SK-N-SH (cell line): ENCODE data around the gene TNFRSF11A. TPM values are rescaled to one million over a fixed set of nuclear protein-coding genes. Genes with fewer than 3 reads are reported as not detected.

Experiments used
- CTCF ChIA-PET: fragments of 300-600, 350-600 bp; formaldehyde crosslinking; extraction: SDS; loops from one replicate; lab custom pipeline; 2021; lab: Yijun Ruan, JAX
- POLR2A ChIA-PET: fragments of 350-600 bp; sonication (Branson Sonifier 250); formaldehyde crosslinking; extraction: SDS; loops from one replicate; lab custom pipeline; 2020; ENCODE audit warnings: antibody characterized with exemption, inconsistent platforms; lab: Yijun Ruan, JAX
- DNase-seq: peaks from one replicate; pipeline ENCODE4 v3.0.0; 2012
- H2AFZ ChIP-seq: fragments of 200-600 bp; sonication (generic); 2 replicates; pipeline ENCODE4 v1.8.1; 2016; ENCODE audit warnings: antibody characterized with exemption, mild to moderate bottlenecking, low read depth
- H3F3A ChIP-seq: fragments of 200-600 bp; sonication (generic); replicated peaks from 2 replicates; pipeline ENCODE3; 2016; ENCODE audit warnings: antibody characterized with exemption, mild to moderate bottlenecking; ENCODE audit not compliant: insufficient read depth
- H3K27ac ChIP-seq, 2 experiments: fragments of 200-500 bp in 1 of 2; fragments of 200-600 bp in 1 of 2; sonication (Bioruptor generic) in 1 of 2; sonication (generic), shearing (Covaris generic) in 1 of 2; 2 replicates each; pipeline versions ENCODE4 v1.5.1 to v1.6.1; 2014 to 2016; ENCODE audit warnings: low read depth in 2 of 2, inconsistent platforms in 1 of 2, low read length in 1 of 2, mild to moderate bottlenecking in 1 of 2, mixed read lengths in 1 of 2
- H3K27me3 ChIP-seq: fragments of 200-600 bp; sonication (generic), shearing (Covaris generic); 2 replicates; pipeline ENCODE4 v1.6.1; 2016; ENCODE audit warnings: mixed run types; ENCODE audit not compliant: insufficient read depth
- H3K36me3 ChIP-seq, 2 experiments: fragments of 200-500 bp in 1 of 2; fragments of 200-600 bp in 1 of 2; sonication (Bioruptor generic) in 1 of 2; sonication (generic) in 1 of 2; replicated peaks in 1 of 2; 2 replicates each; pipeline versions ENCODE3 to v1.5.1; 2014 to 2016; ENCODE audit warnings: low read length in 1 of 2, mild to moderate bottlenecking in 1 of 2; ENCODE audit not compliant: insufficient read depth in 2 of 2, control insufficient read depth in 1 of 2
- H3K4me1 ChIP-seq, 2 experiments: fragments of 200-500 bp in 1 of 2; fragments of 200-600 bp in 1 of 2; sonication (Bioruptor generic) in 1 of 2; sonication (generic), shearing (Covaris generic) in 1 of 2; 2 replicates each; pipeline versions ENCODE4 v1.5.1 to v1.6.1; 2014 to 2016; ENCODE audit warnings: low read depth in 1 of 2, low read length in 1 of 2, mixed run types in 1 of 2; ENCODE audit not compliant: insufficient read depth in 2 of 2, control insufficient read depth in 1 of 2
- H3K4me2 ChIP-seq: fragments of 200-600 bp; sonication (generic), shearing (Covaris generic); 2 replicates; pipeline ENCODE4 v1.6.1; 2017; ENCODE audit warnings: mixed run types
- H3K4me3 ChIP-seq, 2 experiments: fragments of 200-500 bp in 1 of 2; fragments of 200-600 bp in 1 of 2; sonication (Bioruptor generic) in 1 of 2; sonication (generic), shearing (Covaris generic) in 1 of 2; 2 replicates each; pipeline versions ENCODE4 v1.5.1 to v1.8.1; 2014 to 2016; ENCODE audit warnings: low read depth in 2 of 2, inconsistent platforms in 1 of 2, low read length in 1 of 2, mild to moderate bottlenecking in 1 of 2, mixed read lengths in 1 of 2, moderate library complexity in 1 of 2
- H3K79me2 ChIP-seq: fragments of 200-600 bp; sonication (generic); 2 replicates; pipeline ENCODE4 v1.8.1; 2017; ENCODE audit warnings: mild to moderate bottlenecking; ENCODE audit not compliant: insufficient read depth
- H3K9ac ChIP-seq: fragments of 200-600 bp; sonication (generic); 2 replicates; pipeline ENCODE4 v1.6.1; 2017; ENCODE audit warnings: mixed run types
- H3K9me2 ChIP-seq: fragments of 200-600 bp; sonication (generic); 2 replicates; pipeline ENCODE4 v1.6.1; 2017; ENCODE audit warnings: mixed run types
- H3K9me3 ChIP-seq: fragments of 200-600 bp; sonication (generic); 2 replicates; pipeline ENCODE4 v1.6.1; 2017; ENCODE audit warnings: mixed run types, mild to moderate bottlenecking, moderate library complexity
- H4K20me1 ChIP-seq: fragments of 200-600 bp; sonication (generic); 2 replicates; pipeline ENCODE4 v1.6.1; 2017; ENCODE audit warnings: mild to moderate bottlenecking, mixed run types; ENCODE audit not compliant: insufficient read depth
- FOXJ3 ChIP-seq: sonication (generic); formaldehyde crosslinking; IDR thresholded peaks from 2 replicates; pipeline ENCODE4 v1.5.1; 2020; ENCODE audit warnings: mild to moderate bottlenecking, missing genetic modification reagents
- FOXM1 ChIP-seq: IDR thresholded peaks from 2 replicates; pipeline ENCODE4 v1.4.0; 2012; ENCODE audit warnings: low read depth, mild to moderate bottlenecking
- GABPA ChIP-seq: IDR thresholded peaks from 2 replicates; pipeline ENCODE4 v1.4.0; 2012; ENCODE audit warnings: low read depth, mild to moderate bottlenecking
- GATA2 ChIP-seq: sonication (generic); formaldehyde crosslinking; IDR thresholded peaks from 2 replicates; pipeline ENCODE4 v1.5.0; 2020; ENCODE audit warnings: mild to moderate bottlenecking, missing genetic modification reagents
- RAD21 ChIP-seq: IDR thresholded peaks from 2 replicates; pipeline ENCODE4 v1.6.1; 2012; ENCODE audit warnings: mild to moderate bottlenecking, low read length
- RCOR1 ChIP-seq: fragments of 150-350 bp; IDR thresholded peaks from 2 replicates; pipeline ENCODE4 v1.6.1; 2017; ENCODE audit warnings: antibody characterized with exemption, low read length
- SIN3A ChIP-seq: IDR thresholded peaks from 2 replicates; pipeline ENCODE4 v1.6.1; 2012; ENCODE audit warnings: low read depth, mild to moderate bottlenecking, low read length, moderate library complexity, borderline replicate concordance
- WGBS: methylation state at CpG from one replicate; pipeline ENCODE4 v1.1.6; 2017; ENCODE audit warnings: low lambda C conversion rate; 5-methylcytosine and 5-hydroxymethylcytosine counted together
- polyA plus RNA-seq, 3 experiments: library from polyadenylated mRNA; depleted of rRNA; stranded (reverse); fragments of >200 nt; gene quantifications; 2 replicates each; pipeline ENCODE4 v1.2.3, GENCODE V29; 2012
- TF ChIP-seq, protein P1 (sequence below): IDR thresholded peaks from 2 replicates; pipeline ENCODE4 v1.4.0; 2012; ENCODE audit warnings: low read depth
- TF ChIP-seq, protein P2 (sequence below): IDR thresholded peaks from 2 replicates; pipeline ENCODE4 v1.4.0; 2012; ENCODE audit warnings: low read depth, borderline replicate concordance
- TF ChIP-seq, protein P3 (sequence below): fragments of 150-350 bp; IDR thresholded peaks from 2 replicates; pipeline ENCODE4 v1.6.1; 2016; ENCODE audit warnings: mild to moderate bottlenecking, low read depth, low read length

The TNFRSF11A gene
- polyA plus RNA-seq, 1 of the 3 experiments (the other 2 are of a cell fraction), result 5.1 TPM

GRCh38 chr18:62404881-62405280 is 79.8 kb downstream of the TNFRSF11A start:
- Histone ChIP-seq H4K20me1 (no peaks in the 10 kb centered on the region), H3K9me2 (no peaks in the 10 kb centered on the region), H3K36me3 (no peaks in the 10 kb centered on the region), H3K4me3 (no peak overlapping the region), H3F3A (no peaks in the 10 kb centered on the region), H3K4me1 (0 out of 4 replicates have a peak, but pooled peaks cover 0 to 2% of the 10 kb centered on the region in 2 experiments), H3K27me3 (no peaks in the 10 kb centered on the region), H3K79me2 (no peaks in the 10 kb centered on the region), H2AFZ (no peak overlapping the region), H3K9me3 (no peaks in the 10 kb centered on the region), H3K9ac (no peak overlapping the region), H3K4me2 (no peak overlapping the region), H3K27ac (no peak overlapping the region)
- WGBS, result 100% methylated on average over 1 of the region's 3 CpGs
- ChIA-PET POLR2A (no interaction called here), CTCF (interaction anchor here (1.0 to 1.6 kb wide), 2 partner anchors 179 to 181 kb away, joined by 3 read pairs; no protein-coding TSS in a partner anchor)
- DNase-seq, result no peak
- TF ChIP-seq SIN3A, result no peak

DNA sequence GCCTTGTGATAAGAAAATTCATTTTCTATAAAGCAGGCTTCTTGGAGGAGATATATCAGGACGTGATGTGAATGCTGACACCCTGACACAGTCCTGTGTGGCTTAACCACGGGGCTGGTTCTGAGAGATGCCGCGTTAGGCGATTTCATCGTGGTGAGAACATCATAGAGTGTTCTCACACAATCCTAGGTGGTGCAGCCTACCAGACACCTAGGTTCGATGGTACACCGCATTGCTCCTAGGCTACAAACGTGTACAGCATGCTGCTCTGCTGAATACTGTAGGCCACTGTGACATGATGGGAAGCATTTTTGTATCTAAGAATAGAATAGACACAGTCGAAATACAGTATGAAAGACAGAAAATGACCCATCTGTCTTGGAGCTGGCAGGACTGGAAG is 82.5 kb downstream of the TNFRSF11A start:
- H3K9me3 ChIP-seq, result no peaks in the 10 kb centered on the region
- no peaks in the 10 kb centered on the region for H4K20me1 ChIP-seq
- DNase-seq, result no peak
- no peak overlapping the region for H3K4me3 ChIP-seq
- H3K36me3 ChIP-seq, result no peaks in the 10 kb centered on the region
- WGBS, result 68% methylated on average over 7 of the region's 10 CpGs
- no peaks in the 10 kb centered on the region for H3K27me3 ChIP-seq
- no peak overlapping the region for H3K4me2 ChIP-seq
- ChIA-PET CTCF (interaction anchor here (1.2 kb wide), 1 partner anchor 18 kb away, joined by 3 read pairs; no protein-coding TSS in a partner anchor), POLR2A (no interaction called here)
- no peak overlapping the region for H3K27ac ChIP-seq
- no peaks in the 10 kb centered on the region for H3K4me1 ChIP-seq
- no peaks in the 10 kb centered on the region for H3K9me2 ChIP-seq
- H2AFZ ChIP-seq, result no peak overlapping the region
- H3F3A ChIP-seq, result no peaks in the 10 kb centered on the region
- H3K9ac ChIP-seq, result no peak overlapping the region
- TF ChIP-seq GATA2 (no peak), RCOR1 (no peak), FOXM1 (no peak)
- TF ChIP-seq, protein P1, sequence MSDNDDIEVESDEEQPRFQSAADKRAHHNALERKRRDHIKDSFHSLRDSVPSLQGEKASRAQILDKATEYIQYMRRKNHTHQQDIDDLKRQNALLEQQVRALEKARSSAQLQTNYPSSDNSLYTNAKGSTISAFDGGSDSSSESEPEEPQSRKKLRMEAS, result no peak
- TF ChIP-seq, protein P2, sequence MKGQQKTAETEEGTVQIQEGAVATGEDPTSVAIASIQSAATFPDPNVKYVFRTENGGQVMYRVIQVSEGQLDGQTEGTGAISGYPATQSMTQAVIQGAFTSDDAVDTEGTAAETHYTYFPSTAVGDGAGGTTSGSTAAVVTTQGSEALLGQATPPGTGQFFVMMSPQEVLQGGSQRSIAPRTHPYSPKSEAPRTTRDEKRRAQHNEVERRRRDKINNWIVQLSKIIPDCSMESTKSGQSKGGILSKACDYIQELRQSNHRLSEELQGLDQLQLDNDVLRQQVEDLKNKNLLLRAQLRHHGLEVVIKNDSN, result no peak
- TF ChIP-seq, protein P3, sequence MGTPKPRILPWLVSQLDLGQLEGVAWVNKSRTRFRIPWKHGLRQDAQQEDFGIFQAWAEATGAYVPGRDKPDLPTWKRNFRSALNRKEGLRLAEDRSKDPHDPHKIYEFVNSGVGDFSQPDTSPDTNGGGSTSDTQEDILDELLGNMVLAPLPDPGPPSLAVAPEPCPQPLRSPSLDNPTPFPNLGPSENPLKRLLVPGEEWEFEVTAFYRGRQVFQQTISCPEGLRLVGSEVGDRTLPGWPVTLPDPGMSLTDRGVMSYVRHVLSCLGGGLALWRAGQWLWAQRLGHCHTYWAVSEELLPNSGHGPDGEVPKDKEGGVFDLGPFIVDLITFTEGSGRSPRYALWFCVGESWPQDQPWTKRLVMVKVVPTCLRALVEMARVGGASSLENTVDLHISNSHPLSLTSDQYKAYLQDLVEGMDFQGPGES, result no peak
- no peaks in the 10 kb centered on the region for H3K79me2 ChIP-seq

DNA sequence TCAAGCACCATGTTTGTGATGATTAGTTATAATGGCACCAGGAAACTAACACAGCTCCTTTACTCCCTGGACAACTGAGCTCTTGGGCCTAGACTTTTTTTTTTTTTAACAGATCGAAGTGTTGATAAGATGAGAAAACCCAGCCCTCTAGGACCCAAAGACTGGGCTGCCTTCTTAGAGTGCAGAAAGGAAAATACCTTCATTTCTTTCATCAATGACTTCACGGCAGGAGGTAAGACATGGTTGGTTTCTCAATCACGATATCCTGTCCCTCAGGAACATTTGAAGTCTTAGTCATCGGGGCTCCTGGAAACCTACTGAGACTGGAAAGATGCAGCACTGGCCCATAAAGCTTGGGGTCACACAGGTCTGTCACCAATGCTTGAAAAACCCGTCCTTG is 84.7 kb downstream of the TNFRSF11A start:
- H2AFZ ChIP-seq, result no peak overlapping the region
- H3K9ac ChIP-seq, result no peak overlapping the region
- no peaks in the 10 kb centered on the region for H3K79me2 ChIP-seq
- H3K9me2 ChIP-seq, result no peaks in the 10 kb centered on the region
- no peaks in the 10 kb centered on the region for H4K20me1 ChIP-seq
- H3K27ac ChIP-seq, result no peak overlapping the region
- H3K4me3 ChIP-seq, result no peak overlapping the region
- DNase-seq, result no peak
- H3K9me3 ChIP-seq, result no peaks in the 10 kb centered on the region
- H3K4me1 ChIP-seq, result no peaks in the 10 kb centered on the region
- H3K36me3 ChIP-seq, result no peaks in the 10 kb centered on the region
- TF ChIP-seq FOXJ3 (CRISPR knock-in tag) (no peak), RAD21 (no peak), GABPA (no peak), GATA2 (no peak), FOXM1 (no peak)
- TF ChIP-seq, all 33 proteins: peak for 0
- Histone ChIP-seq H3K4me2 (no peak overlapping the region), H3F3A (no peaks in the 10 kb centered on the region), H3K27me3 (no peaks in the 10 kb centered on the region)
- CTCF ChIA-PET, result no interaction called here
- POLR2A ChIA-PET, result no interaction called here
- 46% methylated on average over 5 of the region's 5 CpGs for WGBS
